GM23338 (cell line): ENCODE data around the gene OPN3. TPM values are rescaled to one million over a fixed set of nuclear protein-coding genes. Genes with fewer than 3 reads are reported as not detected.

Experiments
- ATAC-seq: fragments of 200-7000 bp; cut with Tn5 transposase; 3 replicates; pipeline ENCODE4 v1.9.1; 2020
- DNase-seq: peaks from one replicate; pipeline ENCODE4 v3.0.0-alpha.2; 2015; ENCODE audit warnings: low spot score
- H2AFZ ChIP-seq: fragments of 200-600 bp; sonication (generic); 2 replicates; pipeline ENCODE4 v1.8.0; 2016; ENCODE audit warnings: antibody characterized with exemption, mild to moderate bottlenecking, moderate library complexity
- H3F3A ChIP-seq: fragments of 200-600 bp; sonication (generic); replicated peaks from 2 replicates; pipeline ENCODE4 v1.8.0; 2017; ENCODE audit warnings: antibody characterized with exemption, mixed run types, low read depth
- H3K27ac ChIP-seq: fragments of 200-600 bp; sonication (generic); 2 replicates; pipeline ENCODE4 v1.6.1; 2016; ENCODE audit warnings: low read depth
- H3K27me3 ChIP-seq: fragments of 200-600 bp; sonication (generic); 2 replicates; pipeline ENCODE4 v1.8.0; 2016; ENCODE audit warnings: mild to moderate bottlenecking, mixed run types, moderate library complexity; ENCODE audit not compliant: insufficient read depth
- H3K36me3 ChIP-seq: fragments of 200-600 bp; sonication (generic); 2 replicates; pipeline ENCODE4 v1.8.0; 2016; ENCODE audit warnings: mild to moderate bottlenecking; ENCODE audit not compliant: insufficient read depth
- H3K4me1 ChIP-seq: fragments of 200-600 bp; sonication (generic); 2 replicates; pipeline ENCODE4 v1.8.0; 2016; ENCODE audit warnings: mild to moderate bottlenecking, moderate library complexity; ENCODE audit not compliant: insufficient read depth
- H3K4me2 ChIP-seq: fragments of 200-600 bp; sonication (generic); 2 replicates; pipeline ENCODE4 v1.7.1; 2017; ENCODE audit warnings: mixed run types
- H3K4me3 ChIP-seq: fragments of 200-600 bp; sonication (generic); 2 replicates; pipeline ENCODE4 v1.6.1; 2016; ENCODE audit warnings: mixed run types
- H3K79me2 ChIP-seq: fragments of 200-600 bp; sonication (generic); replicated peaks from 2 replicates; pipeline ENCODE4 v1.8.0; 2017; ENCODE audit warnings: mild to moderate bottlenecking; ENCODE audit not compliant: insufficient read depth
- H3K9me2 ChIP-seq: fragments of 200-600 bp; sonication (generic); 2 replicates; pipeline ENCODE4 v1.8.0; 2017; ENCODE audit not compliant: insufficient read depth
- H4K20me1 ChIP-seq: fragments of 200-600 bp; sonication (generic); replicated peaks from 2 replicates; pipeline ENCODE4 v1.8.0; 2017; ENCODE audit warnings: mild to moderate bottlenecking; ENCODE audit not compliant: insufficient read depth
- H3K27ac Mint-ChIP-seq: 2 replicates; pipeline ENCODE4 v1.8.0; 2020; ENCODE audit warnings: inconsistent platforms, mild to moderate bottlenecking, moderate library complexity, mixed read lengths
- H3K27me3 Mint-ChIP-seq: 3 replicates; pipeline ENCODE4 v1.8.0; 2022; ENCODE audit warnings: low read depth, mild to moderate bottlenecking, moderate library complexity, mixed read lengths, inconsistent platforms; ENCODE audit not compliant: insufficient read depth, poor library complexity
- H3K36me3 Mint-ChIP-seq: 3 replicates; pipeline ENCODE4 v1.8.0; 2021; ENCODE audit warnings: low read depth, mild to moderate bottlenecking, inconsistent platforms, moderate library complexity, mixed read lengths
- H3K4me1 Mint-ChIP-seq: 3 replicates; pipeline ENCODE4 v1.8.0; 2020; ENCODE audit warnings: mild to moderate bottlenecking, inconsistent platforms, mixed read lengths
- H3K4me3 Mint-ChIP-seq: 3 replicates; pipeline ENCODE4 v1.8.0; 2021; ENCODE audit warnings: moderate library complexity, mild to moderate bottlenecking, inconsistent platforms, mixed read lengths
- H3K9me3 Mint-ChIP-seq: 3 replicates; pipeline ENCODE4 v1.8.0; 2020; ENCODE audit warnings: moderate library complexity, mild to moderate bottlenecking, inconsistent platforms, mixed read lengths
- ETS1 ChIP-seq: IDR thresholded peaks from 2 replicates; pipeline ENCODE4 v1.6.1; 2016; ENCODE audit warnings: antibody characterized with exemption
- EZH2 ChIP-seq: fragments of 200-600 bp; sonication (generic); IDR thresholded peaks from one replicate; pipeline ENCODE4 v1.8.0; 2017; ENCODE audit warnings: antibody characterized with exemption, mild to moderate bottlenecking, low read depth; ENCODE audit not compliant: unreplicated experiment
- EZH2phosphoT487 ChIP-seq: fragments of 200-600 bp; sonication (generic); IDR thresholded peaks from one replicate; pipeline ENCODE4 v1.8.1; 2018; ENCODE audit warnings: antibody characterized with exemption; ENCODE audit not compliant: unreplicated experiment
- NANOG ChIP-seq: IDR thresholded peaks from 2 replicates; pipeline ENCODE4 v1.6.1; 2016; ENCODE audit warnings: antibody characterized with exemption, borderline replicate concordance
- POLR2AphosphoS5 ChIP-seq: IDR thresholded peaks from 2 replicates; pipeline ENCODE4 v1.6.1; 2016; ENCODE audit warnings: antibody characterized with exemption, low read depth
- STAT1 ChIP-seq: IDR thresholded peaks from one replicate; pipeline ENCODE4 v1.6.1; 2016; ENCODE audit warnings: antibody characterized with exemption; ENCODE audit not compliant: unreplicated experiment
- ZNF114 ChIP-seq: fragments of 250-450 bp; sonication (Bioruptor Pico); IDR thresholded peaks from 2 replicates; pipeline ENCODE4 v1.5.0; 2020; ENCODE audit warnings: mild to moderate bottlenecking, moderate library complexity
- ZNF462 ChIP-seq: fragments of 250-450 bp; sonication (Bioruptor Pico); IDR thresholded peaks from 2 replicates; pipeline ENCODE4 v1.5.0; 2020; ENCODE audit warnings: mild to moderate bottlenecking, moderate library complexity
- polyA plus RNA-seq: library from polyadenylated mRNA; unstranded; fragments of >200 nt; fragmentation: Nextera tagmentation; extraction: Ambion mirVana; gene quantifications from 2 replicates; pipeline ENCODE4 v1.2.1, GENCODE V29; 2016
- total RNA-seq: library from RNA; depleted of rRNA; stranded (reverse); fragments of >200 nt; shearing (Covaris generic); gene quantifications from 2 replicates; pipeline ENCODE4 v1.2.3, GENCODE V29; 2014

Gene OPN3
- total and polyA plus RNA-seq, 2 experiments from 2014 or later: 23.7 to 46.8 TPM

GRCh38 chr1:241598249-241598648 is 41.9 kb downstream of the OPN3 start (continued):
- no peak for TF ChIP-seq ZNF462
- TF ChIP-seq ZNF114 (CRISPR knock-in tag): no peak

GRCh38 chr1:241596633-241597032 is 43.5 kb downstream of the OPN3 start:
- no peak for ATAC-seq
- Histone ChIP-seq H2AFZ (no peak overlapping the region), H3K27me3 (no peaks in the 10 kb centered on the region), H4K20me1 (no peaks in the 10 kb centered on the region), H3K79me2 (no peaks in the 10 kb centered on the region), H3K9me2 (no peaks in the 10 kb centered on the region), H3K36me3 (no peaks in the 10 kb centered on the region; the same call in 1 of the 2 replicates), H3K4me1 (no peaks in the 10 kb centered on the region), H3K4me2 (no peak overlapping the region), H3K27ac (no peak overlapping the region), H3K4me3 (no peak overlapping the region), H3F3A (no peaks in the 10 kb centered on the region)
- Mint-ChIP-seq H3K27ac (no peak overlapping the region), H3K4me1 (no peaks in the 10 kb centered on the region), H3K27me3 (peaks cover 1% of the 10 kb centered on the region), H3K9me3 (no peaks in the 10 kb centered on the region), H3K4me3 (no peak overlapping the region), H3K36me3 (no peaks in the 10 kb centered on the region)
- TF ChIP-seq STAT1 (no peak), EZH2 (no peak), NANOG (no peak)
- no peak for DNase-seq

GRCh38 chr1:241593186-241593585 is 47.0 kb downstream of the OPN3 start:
- DNase-seq (no peak), ATAC-seq (no peak)
- no peak overlapping the region for H3K4me3 Mint-ChIP-seq
- Histone ChIP-seq H3K27ac (no peak overlapping the region), H3K9me2 (no peaks in the 10 kb centered on the region), H3K4me3 (no peak overlapping the region), H4K20me1 (no peaks in the 10 kb centered on the region), H3K4me2 (no peak overlapping the region), H3K4me1 (no peaks in the 10 kb centered on the region), H3K27me3 (no peaks in the 10 kb centered on the region), H2AFZ (no peak overlapping the region), H3F3A (no peaks in the 10 kb centered on the region), H3K79me2 (no peaks in the 10 kb centered on the region), H3K36me3 (no peaks in the 10 kb centered on the region)
- H3K9me3 Mint-ChIP-seq: no peaks in the 10 kb centered on the region
- H3K4me1 Mint-ChIP-seq: peaks cover 5% of the 10 kb centered on the region; the same call in 2 of the 3 replicates
- H3K27ac Mint-ChIP-seq: no peak overlapping the region; the same call in 1 of the 2 replicates
- H3K27me3 Mint-ChIP-seq: no peaks in the 10 kb centered on the region
- H3K36me3 Mint-ChIP-seq: no peaks in the 10 kb centered on the region
- no peak for TF ChIP-seq EZH2
- no peak for TF ChIP-seq POLR2AphosphoS5
- TF ChIP-seq EZH2phosphoT487: no peak
- TF ChIP-seq NANOG: no peak
- no peak for TF ChIP-seq ETS1
